WTC11 (cell line): Measurements from ENCODE around the gene GRM7. TPM values are rescaled to one million over a fixed set of nuclear protein-coding genes. Genes with fewer than 3 reads are reported as not detected.
A peak's percentile ranks its signal among the peaks of the same experiment; 100 is the strongest.

ENCODE experiments used
- ATAC-seq: fragments of 200-7000 bp; cut with Tn5 transposase; 2 replicates; pipeline ENCODE4 v1.10.0; 2021; ENCODE audit warnings: mild to moderate bottlenecking, moderate library complexity
- CTCF ChIA-PET: fragments of 300-600 bp; sonication (Branson Sonifier 250); formaldehyde crosslinking; loops from one replicate; lab custom pipeline; 2021; ENCODE audit warnings: antibody characterized with exemption; lab: Charles Lee
- POLR2A ChIA-PET: fragments of 350-600 bp; sonication (Branson Sonifier 250); formaldehyde crosslinking; loops from one replicate; lab custom pipeline; 2021; ENCODE audit warnings: antibody characterized with exemption; lab: Charles Lee
- DNase-seq: peaks from one replicate; pipeline ENCODE4 v3.0.0; 2021; ENCODE audit warnings: low spot score
- H3K27ac Mint-ChIP-seq: 2 replicates; pipeline ENCODE4 v1.8.0; 2021; ENCODE audit warnings: mixed read lengths
- H3K27me3 Mint-ChIP-seq: 2 replicates; pipeline ENCODE4 v1.8.0; 2021; ENCODE audit warnings: low read depth, mild to moderate bottlenecking, moderate library complexity, mixed read lengths
- H3K36me3 Mint-ChIP-seq: 2 replicates; pipeline ENCODE4 v1.8.0; 2021; ENCODE audit warnings: mixed read lengths
- H3K4me1 Mint-ChIP-seq: 2 replicates; pipeline ENCODE4 v1.8.0; 2022; ENCODE audit warnings: mixed read lengths
- H3K4me3 Mint-ChIP-seq: 2 replicates; pipeline ENCODE4 v1.8.0; 2021; ENCODE audit warnings: mild to moderate bottlenecking, moderate library complexity, mixed read lengths
- H3K9me3 Mint-ChIP-seq: 2 replicates; pipeline ENCODE4 v1.8.0; 2021; ENCODE audit warnings: mixed read lengths
- AFF4 ChIP-seq: sonication (generic); formaldehyde crosslinking; IDR thresholded peaks from 2 replicates; pipeline ENCODE4 v1.8.1; 2023; ENCODE audit warnings: mild to moderate bottlenecking, missing genetic modification reagents, borderline replicate concordance
- AR ChIP-seq: fragments of 250-450 bp; sonication (Bioruptor Pico); IDR thresholded peaks from 2 replicates; pipeline ENCODE4 v1.9.0; 2021; ENCODE audit warnings: mild to moderate bottlenecking
- ATF1 ChIP-seq: sonication (generic); formaldehyde crosslinking; IDR thresholded peaks from 2 replicates; pipeline ENCODE4 v1.8.1; 2023; ENCODE audit warnings: mild to moderate bottlenecking, moderate library complexity, missing genetic modification reagents
- ATF2 ChIP-seq: sonication (generic); formaldehyde crosslinking; IDR thresholded peaks from 2 replicates; pipeline ENCODE4 v1.8.1; 2022; ENCODE audit warnings: low read depth, missing genetic modification reagents, borderline replicate concordance
- CREM ChIP-seq: sonication (generic); formaldehyde crosslinking; IDR thresholded peaks from 2 replicates; pipeline ENCODE4 v1.8.1; 2022; ENCODE audit warnings: mild to moderate bottlenecking, missing genetic modification reagents, moderate library complexity
- FOXJ3 ChIP-seq: sonication (generic); formaldehyde crosslinking; IDR thresholded peaks from 2 replicates; pipeline ENCODE4 v1.9.0; 2021; ENCODE audit warnings: missing genetic modification reagents, mild to moderate bottlenecking, borderline replicate concordance
- IRF2 ChIP-seq: sonication (generic); formaldehyde crosslinking; IDR thresholded peaks from 2 replicates; pipeline ENCODE4 v1.8.0; 2022; ENCODE audit warnings: low read depth, missing genetic modification reagents, borderline replicate concordance
- NR3C1 ChIP-seq: sonication (generic); formaldehyde crosslinking; conservative IDR thresholded peaks from 2 replicates; pipeline ENCODE4 v1.8.1; 2023; ENCODE audit warnings: low read depth, mild to moderate bottlenecking, missing genetic modification reagents
- PREB ChIP-seq: sonication (generic); formaldehyde crosslinking; IDR thresholded peaks from 2 replicates; pipeline ENCODE4 v1.8.1; 2022; ENCODE audit warnings: mild to moderate bottlenecking, missing genetic modification reagents, moderate library complexity, borderline replicate concordance
- PRRX2 ChIP-seq: fragments of 250-450 bp; sonication (Bioruptor Pico); IDR thresholded peaks from 2 replicates; pipeline ENCODE4 v1.8.0; 2021; ENCODE audit warnings: mild to moderate bottlenecking
- RELA ChIP-seq: sonication (generic); formaldehyde crosslinking; IDR thresholded peaks from 2 replicates; pipeline ENCODE4 v1.8.1; 2022; ENCODE audit warnings: missing genetic modification reagents, mild to moderate bottlenecking, borderline replicate concordance
- RORB ChIP-seq: fragments of 250-450 bp; sonication (Bioruptor Pico); IDR thresholded peaks from 2 replicates; pipeline ENCODE4 v1.9.0; 2021; ENCODE audit warnings: mild to moderate bottlenecking
- STAT6 ChIP-seq: sonication (generic); formaldehyde crosslinking; conservative IDR thresholded peaks from 2 replicates; pipeline ENCODE4 v1.8.1; 2023; ENCODE audit warnings: mild to moderate bottlenecking, low read depth, missing genetic modification reagents, moderate library complexity
- USF2 ChIP-seq: sonication (generic); formaldehyde crosslinking; IDR thresholded peaks from 2 replicates; pipeline ENCODE4 v1.8.1; 2023; ENCODE audit warnings: mild to moderate bottlenecking, missing genetic modification reagents, moderate library complexity
- ZMAT4 ChIP-seq: fragments of 250-450 bp; sonication (Bioruptor Pico); IDR thresholded peaks from 2 replicates; pipeline ENCODE4 v1.9.0; 2021; ENCODE audit warnings: mild to moderate bottlenecking
- ZNF138 ChIP-seq: sonication (generic); formaldehyde crosslinking; conservative IDR thresholded peaks from 2 replicates; pipeline ENCODE4 v1.8.1; 2022; ENCODE audit warnings: mild to moderate bottlenecking, moderate library complexity, missing genetic modification reagents
- ZNF317 ChIP-seq: sonication (generic); formaldehyde crosslinking; IDR thresholded peaks from 2 replicates; pipeline ENCODE4 v1.8.1; 2023; ENCODE audit warnings: low read depth, mild to moderate bottlenecking, moderate library complexity, missing genetic modification reagents, borderline replicate concordance
- ZNF416 ChIP-seq: fragments of 250-450 bp; sonication (Bioruptor Pico); IDR thresholded peaks from 2 replicates; pipeline ENCODE4 v1.9.0; 2021; ENCODE audit warnings: mild to moderate bottlenecking, inconsistent platforms
- ZNF423 ChIP-seq: fragments of 250-450 bp; sonication (Bioruptor Pico); IDR thresholded peaks from 2 replicates; pipeline ENCODE4 v2.1.2; 2022; ENCODE audit warnings: mild to moderate bottlenecking, moderate library complexity
- total RNA-seq: library from RNA; stranded (reverse); gene quantifications from 3 replicates; pipeline ENCODE4 v1.2.3, GENCODE V29; 2021

Gene GRM7
- total RNA-seq, 1 experiment from 2014 or later = 0.42 TPM

GRCh38 chr3:7678521-7678920 is 817.6 kb downstream of the GRM7 start (continued):
- TF ChIP-seq NR3C1 (CRISPR knock-in tag) = no peak
- TF ChIP-seq ZNF317 (CRISPR knock-in tag) = no peak
- TF ChIP-seq RORB (CRISPR knock-in tag) = no peak
- no peak for TF ChIP-seq PRRX2
- TF ChIP-seq ZNF416 = no peak

GRCh38 chr3:7682822-7683229 is 821.9 kb downstream of the GRM7 start:
- ATAC-seq (peak; percentile 87), DNase-seq (no peak)
- Mint-ChIP-seq H3K4me3 (no peak overlapping the region), H3K27ac (peak overlapping the region; percentile 94), H3K27me3 (no peaks in the 10 kb centered on the region), H3K9me3 (peaks cover 20% of the 10 kb centered on the region), H3K4me1 (peaks cover 39% of the 10 kb centered on the region), H3K36me3 (peaks cover 15% of the 10 kb centered on the region)
- TF ChIP-seq ATF2 (CRISPR knock-in tag) (no peak), AFF4 (no peak), FOXJ3 (CRISPR knock-in tag) (no peak), RELA (CRISPR knock-in tag) (no peak), NR3C1 (CRISPR knock-in tag) (no peak), IRF2 (CRISPR knock-in tag) (no peak)
- POLR2A ChIA-PET = no interaction called here
- CTCF ChIA-PET = interaction anchor here (0.5 kb wide), 1 partner anchor 11 kb away, joined by 3 read pairs; no protein-coding TSS in a partner anchor

- ChIA-PET CTCF (interaction anchor here (0.5 to 1.2 kb wide), 2 partner anchors 10 to 21 kb away, joined by 3 read pairs; no protein-coding TSS in a partner anchor), POLR2A (no interaction called here)
- Mint-ChIP-seq H3K9me3 (peaks cover 24% of the 10 kb centered on the region), H3K27ac (peak overlapping the region; percentile 94), H3K36me3 (peaks cover 18% of the 10 kb centered on the region), H3K4me3 (no peak overlapping the region; the same call in 1 of the 2 replicates), H3K4me1 (peaks cover 39% of the 10 kb centered on the region), H3K27me3 (no peaks in the 10 kb centered on the region)
- DNase-seq = no peak
- no peak for ATAC-seq
- TF ChIP-seq PREB (CRISPR knock-in tag) (no peak), ZNF423 (CRISPR knock-in tag) (no peak), AR (no peak), ATF1 (CRISPR knock-in tag) (no peak), ZNF138 (CRISPR knock-in tag) (no peak), STAT6 (CRISPR knock-in tag) (no peak), USF2 (CRISPR knock-in tag) (no peak), CREM (CRISPR knock-in tag) (no peak), ZMAT4 (CRISPR knock-in tag) (no peak), ZNF416 (no peak)
Measured at GRCh38 chr3:7683426-7683825, 822.5 kb downstream of the GRM7 start.
